GM12878 (cell line): ENCODE results near the gene MSI2. TPM values are rescaled to one million over a fixed set of nuclear protein-coding genes. Genes with fewer than 3 reads are reported as not detected.

ENCODE experiments used
- BHLHE40 ChIP-seq, 2 experiments: fragments of 450-650 bp in 1 of 2; IDR thresholded peaks; 2 replicates each; pipeline ENCODE4 v1.6.1; 2011 to 2017; ENCODE audit warnings: low read depth in 2 of 2, borderline replicate concordance in 1 of 2, improper control_type of control experiment in 1 of 2, low read length in 1 of 2, mild to moderate bottlenecking in 1 of 2
- DPF2 ChIP-seq: fragments of 450-650 bp; IDR thresholded peaks from 2 replicates; pipeline ENCODE4 v1.6.1; 2017; ENCODE audit warnings: mild to moderate bottlenecking
- E2F4 ChIP-seq: IDR thresholded peaks from 2 replicates; pipeline ENCODE4 v1.6.1; 2012; ENCODE audit warnings: low read depth, low read length, improper control_type of control experiment
- HCFC1 ChIP-seq: fragments of 150-350 bp; IDR thresholded peaks from 2 replicates; pipeline ENCODE4 v1.6.1; 2014; ENCODE audit warnings: low read length
- SMAD5 ChIP-seq: IDR thresholded peaks from 2 replicates; pipeline ENCODE4 v1.6.1; 2016; ENCODE audit warnings: antibody characterized with exemption, low read depth
- TARDBP ChIP-seq: IDR thresholded peaks from 2 replicates; pipeline ENCODE4 v1.6.1; 2016; ENCODE audit warnings: borderline replicate concordance
- ZNF217 ChIP-seq: fragments of 450-650 bp; IDR thresholded peaks from 2 replicates; pipeline ENCODE4 v1.6.1; 2017; ENCODE audit warnings: antibody characterized with exemption, mild to moderate bottlenecking
- ZNF274 ChIP-seq: IDR thresholded peaks from one replicate; pipeline ENCODE4 v1.8.0; 2011; ENCODE audit not compliant: insufficient read length, insufficient read depth
- ZSCAN29 ChIP-seq: fragments of 450-650 bp; IDR thresholded peaks from 2 replicates; pipeline ENCODE4 v1.6.1; 2017; ENCODE audit warnings: mild to moderate bottlenecking, moderate library complexity
- polyA plus RNA-seq, 11 experiments: library from polyadenylated mRNA; depleted of rRNA in 4 of 11; unstranded in 6 of 11; stranded (reverse) in 5 of 11; fragments of >200 nt; fragmentation: Nextera tagmentation in 4 of 11; fragmentation: Illumina TruSeq in 1 of 11; extraction: Ambion mirVana in 4 of 11; extraction: Trizol in 1 of 11; gene quantifications; 1 replicate in 1 of 11; 2 replicates in 10 of 11; pipeline versions ENCODE4 v1.2.1 to v1.2.3, GENCODE V29; 2011 to 2016; ENCODE audit warnings: inconsistent platforms in 2 of 11, missing spikeins in 2 of 11, low read depth in 1 of 11
- total RNA-seq, 4 experiments: library from RNA; depleted of rRNA in 3 of 4; stranded (reverse); fragments of >200 nt in 3 of 4; fragmentation: Illumina TruSeq in 1 of 4; extraction: Trizol in 1 of 4; gene quantifications; 2 replicates each; pipeline versions ENCODE4 v1.2.1 to v1.2.3, GENCODE V29; 2013 to 2021
- TF ChIP-seq, protein P1 (sequence below), 3 experiments: IDR thresholded peaks in 2 of 3; conservative IDR thresholded peaks in 1 of 3; 2 replicates each; pipeline ENCODE4 v1.5.1; 2011; ENCODE audit warnings: low read depth in 3 of 3, low read length in 3 of 3, mild to moderate bottlenecking in 3 of 3, control low read depth in 2 of 3, moderate library complexity in 2 of 3, inconsistent platforms in 1 of 3, mixed read lengths in 1 of 3; ENCODE audit not compliant: control insufficient read depth in 2 of 3, insufficient read depth in 1 of 3; ENCODE audit errors: extremely low read depth in 1 of 3

Gene MSI2
- total and polyA plus RNA-seq, 10 of the 15 experiments (the other 5 are each of a cell fraction or from before 2014, with no cell fraction given): 6.1 to 76.1 (median 42.0) TPM

GRCh38 chr17:57366177-57366557 is 109.8 kb downstream of the MSI2 start (continued):
- TF ChIP-seq BHLHE40 (IDR thresholded peaks at IDR 0.05; ENCODE audit: borderline replicate concordance in 1 of 2, low read depth in 2 of 2, low read length in 1 of 2) (no peak), DPF2 (no peak), SMAD5 (no peak), E2F4 (no peak), HCFC1 (no peak), TARDBP (no peak), ZNF217 (no peak), ZNF274 (no peak), ZSCAN29 (no peak)
- TF ChIP-seq, protein P1, sequence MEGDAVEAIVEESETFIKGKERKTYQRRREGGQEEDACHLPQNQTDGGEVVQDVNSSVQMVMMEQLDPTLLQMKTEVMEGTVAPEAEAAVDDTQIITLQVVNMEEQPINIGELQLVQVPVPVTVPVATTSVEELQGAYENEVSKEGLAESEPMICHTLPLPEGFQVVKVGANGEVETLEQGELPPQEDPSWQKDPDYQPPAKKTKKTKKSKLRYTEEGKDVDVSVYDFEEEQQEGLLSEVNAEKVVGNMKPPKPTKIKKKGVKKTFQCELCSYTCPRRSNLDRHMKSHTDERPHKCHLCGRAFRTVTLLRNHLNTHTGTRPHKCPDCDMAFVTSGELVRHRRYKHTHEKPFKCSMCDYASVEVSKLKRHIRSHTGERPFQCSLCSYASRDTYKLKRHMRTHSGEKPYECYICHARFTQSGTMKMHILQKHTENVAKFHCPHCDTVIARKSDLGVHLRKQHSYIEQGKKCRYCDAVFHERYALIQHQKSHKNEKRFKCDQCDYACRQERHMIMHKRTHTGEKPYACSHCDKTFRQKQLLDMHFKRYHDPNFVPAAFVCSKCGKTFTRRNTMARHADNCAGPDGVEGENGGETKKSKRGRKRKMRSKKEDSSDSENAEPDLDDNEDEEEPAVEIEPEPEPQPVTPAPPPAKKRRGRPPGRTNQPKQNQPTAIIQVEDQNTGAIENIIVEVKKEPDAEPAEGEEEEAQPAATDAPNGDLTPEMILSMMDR (IDR thresholded peaks at IDR 0.05 in 2 of 3, conservative IDR thresholded peaks at IDR 0.05 in 1 of 3; ENCODE audit: control insufficient read depth in 2 of 3, extremely low read depth in 1 of 3, insufficient read depth in 1 of 3, low read depth in 3 of 3, low read length in 3 of 3): no peak
